Activated gamma-delta T cell treated with Interleukin-2 at 50 U/mL for 16 hours (primary cell): ENCODE data around the gene ATG9B.
"Not testable (repeated sequence)": the region's sequence is repeated elsewhere in the genome, so short reads cannot be mapped to it uniquely, and the experiment has no call there.

ENCODE experiments used
- DNase-seq: peaks from one replicate; pipeline ENCODE4 v3.0.0-alpha.2; 2020

The ATG9B gene

GRCh38 chr7:151015967-151016366 is 8.3 kb downstream of the ATG9B start:
- DNase-seq, result no peak

DNA sequence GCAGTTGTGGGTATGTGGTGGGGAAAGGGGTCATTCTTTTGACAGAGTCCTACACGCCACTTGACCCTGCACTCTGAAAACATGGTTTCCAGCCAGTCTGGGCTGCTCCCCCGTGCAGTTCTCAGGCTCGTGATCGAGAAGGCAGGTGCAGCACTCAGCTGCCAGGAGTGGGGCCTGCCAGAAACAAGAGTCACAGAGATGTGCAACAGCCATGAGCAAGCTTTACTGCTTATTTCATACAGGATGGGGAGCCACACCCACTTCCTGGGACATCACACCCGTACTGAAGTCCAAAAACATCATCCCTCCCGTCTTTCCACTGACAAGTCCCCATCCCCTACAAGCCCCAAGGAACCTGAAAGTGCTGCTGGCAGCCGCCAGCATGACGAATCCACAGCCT is 9.3 kb downstream of the ATG9B start:
- no peak for DNase-seq

DNA sequence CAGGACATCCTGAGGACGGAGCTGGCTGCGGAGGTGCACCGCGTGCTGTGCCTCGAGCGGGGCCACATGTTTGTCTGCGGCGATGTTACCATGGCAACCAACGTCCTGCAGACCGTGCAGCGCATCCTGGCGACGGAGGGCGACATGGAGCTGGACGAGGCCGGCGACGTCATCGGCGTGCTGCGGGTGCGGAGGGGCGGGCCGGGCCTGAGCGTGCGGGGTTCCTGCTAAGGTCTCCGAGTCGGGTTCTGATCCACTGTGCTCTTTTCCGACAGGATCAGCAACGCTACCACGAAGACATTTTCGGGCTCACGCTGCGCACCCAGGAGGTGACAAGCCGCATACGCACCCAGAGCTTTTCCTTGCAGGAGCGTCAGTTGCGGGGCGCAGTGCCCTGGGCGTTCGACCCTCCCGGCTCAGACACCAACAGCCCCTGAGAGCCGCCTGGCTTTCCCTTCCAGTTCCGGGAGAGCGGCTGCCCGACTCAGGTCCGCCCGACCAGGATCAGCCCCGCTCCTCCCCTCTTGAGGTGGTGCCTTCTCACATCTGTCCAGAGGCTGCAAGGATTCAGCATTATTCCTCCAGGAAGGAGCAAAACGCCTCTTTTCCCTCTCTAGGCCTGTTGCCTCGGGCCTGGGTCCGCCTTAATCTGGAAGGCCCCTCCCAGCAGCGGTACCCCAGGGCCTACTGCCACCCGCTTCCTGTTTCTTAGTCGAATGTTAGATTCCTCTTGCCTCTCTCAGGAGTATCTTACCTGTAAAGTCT is 10.4 kb downstream of the ATG9B start:
- DNase-seq, result peak; percentile 82

DNA sequence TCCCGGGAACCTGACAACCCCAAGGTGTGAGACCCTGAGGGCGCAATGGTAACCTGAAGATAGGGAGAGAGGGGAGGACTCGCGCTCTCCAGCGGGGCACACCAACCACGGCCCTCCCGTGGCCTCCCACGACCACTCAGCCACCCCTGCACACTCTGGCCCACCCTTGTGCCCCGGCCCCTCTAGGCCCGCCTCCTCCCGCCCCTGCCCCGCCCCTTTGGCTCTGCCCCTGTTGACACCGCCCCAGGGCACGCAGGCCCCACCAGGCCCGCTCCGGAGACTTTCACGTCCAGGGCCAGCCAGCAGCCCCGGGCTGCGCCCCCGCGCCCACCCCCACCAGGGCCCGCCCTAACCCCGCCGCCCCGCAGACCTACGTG is 10.9 kb downstream of the ATG9B start:
- DNase-seq, result no peak

DNA sequence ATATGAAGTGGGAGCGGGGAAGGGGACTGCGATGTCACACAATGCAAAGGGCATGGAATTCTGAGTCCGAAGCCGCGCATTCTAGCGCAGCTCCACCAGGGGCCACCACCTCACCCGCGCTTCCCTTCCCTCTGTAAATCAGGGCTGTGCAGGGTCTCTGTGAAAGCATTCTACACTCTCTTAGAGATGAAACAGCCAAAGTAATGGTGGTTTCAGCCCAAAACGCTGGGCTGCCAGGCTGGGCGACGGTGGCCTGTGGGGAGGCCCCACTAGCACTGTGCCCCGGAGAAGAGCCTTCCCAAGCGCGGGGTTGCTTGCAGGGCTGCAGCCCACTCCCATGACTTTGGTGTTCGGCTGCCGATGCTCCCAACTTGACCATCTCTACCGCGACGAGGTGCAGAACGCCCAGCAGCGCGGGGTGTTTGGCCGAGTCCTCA is 11.4 kb downstream of the ATG9B start:
- no peak for DNase-seq

GRCh38 chr7:151012031-151012692 is 12.1 kb downstream of the ATG9B start:
- DNase-seq, result no peak

DNA sequence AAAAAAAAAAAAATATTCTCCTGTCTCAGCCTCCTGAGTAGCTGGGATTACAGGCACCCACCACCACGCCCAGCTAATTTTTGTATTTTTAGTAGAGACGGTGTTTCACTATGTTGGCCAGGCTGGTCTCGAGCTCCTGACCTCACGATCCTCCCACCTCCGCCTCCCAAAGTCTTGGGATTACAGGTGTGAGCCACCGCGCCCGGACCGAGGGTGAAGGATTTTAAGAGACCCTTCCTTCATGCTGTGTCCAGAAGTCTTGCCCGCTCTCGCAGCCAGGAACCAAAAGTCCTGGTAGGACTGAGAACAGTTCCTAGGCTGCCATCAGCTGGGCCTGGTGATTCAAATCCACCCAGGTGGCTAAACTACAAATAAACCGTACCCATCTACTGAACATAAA is 12.7 kb downstream of the ATG9B start:
- not testable (repeated sequence) for DNase-seq

DNA sequence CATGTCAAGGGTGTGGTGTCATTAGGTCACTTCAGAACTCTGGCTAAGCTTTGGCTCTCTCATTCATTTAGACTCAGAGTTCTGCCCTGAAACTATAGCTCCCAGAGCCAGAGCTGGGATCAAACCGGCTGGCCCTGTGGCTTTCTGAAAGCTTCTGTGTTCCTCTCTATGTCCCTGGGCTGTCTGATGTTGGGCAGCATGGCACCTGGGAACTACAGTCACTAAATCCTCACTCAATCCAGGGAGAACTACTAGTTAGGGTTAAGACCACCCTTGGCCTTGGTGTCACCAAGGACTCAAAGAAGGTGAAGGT is 13.2 kb downstream of the ATG9B start:
- DNase-seq, result no peak

DNA sequence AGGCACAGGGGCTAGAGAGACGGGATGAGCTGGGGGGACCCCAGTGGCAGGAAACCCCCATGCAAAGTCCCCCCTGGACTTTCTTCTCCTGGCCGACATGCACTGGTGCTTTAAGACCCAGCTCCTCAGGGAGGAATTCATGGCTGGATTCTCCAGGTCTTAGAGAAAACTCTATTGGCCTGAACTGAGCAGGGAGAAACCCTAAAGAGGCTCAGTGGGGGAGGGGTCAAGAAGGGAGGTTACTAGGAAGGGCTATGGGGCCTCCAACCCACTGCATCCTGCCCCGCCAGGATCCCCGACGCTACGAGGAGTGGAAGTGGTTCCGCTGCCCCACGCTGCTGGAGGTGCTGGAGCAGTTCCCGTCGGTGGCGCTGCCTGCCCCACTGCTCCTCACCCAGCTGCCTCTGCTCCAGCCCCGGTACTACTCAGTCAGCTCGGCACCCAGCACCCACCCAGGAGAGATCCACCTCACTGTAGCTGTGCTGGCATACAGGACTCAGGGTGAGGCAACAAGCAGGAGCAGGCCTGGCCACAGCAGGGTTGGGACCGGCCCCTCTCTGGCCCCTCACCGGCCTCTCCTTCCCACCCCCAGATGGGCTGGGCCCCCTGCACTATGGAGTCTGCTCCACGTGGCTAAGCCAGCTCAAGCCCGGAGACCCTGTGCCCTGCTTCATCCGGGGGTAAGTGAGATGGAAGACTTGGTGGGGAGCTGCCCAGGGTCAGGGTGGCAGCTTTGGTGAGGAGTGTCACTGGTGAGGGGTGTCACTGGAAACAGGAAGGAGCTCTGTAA is 13.8 kb downstream of the ATG9B start:
- DNase-seq, result no peak

DNA sequence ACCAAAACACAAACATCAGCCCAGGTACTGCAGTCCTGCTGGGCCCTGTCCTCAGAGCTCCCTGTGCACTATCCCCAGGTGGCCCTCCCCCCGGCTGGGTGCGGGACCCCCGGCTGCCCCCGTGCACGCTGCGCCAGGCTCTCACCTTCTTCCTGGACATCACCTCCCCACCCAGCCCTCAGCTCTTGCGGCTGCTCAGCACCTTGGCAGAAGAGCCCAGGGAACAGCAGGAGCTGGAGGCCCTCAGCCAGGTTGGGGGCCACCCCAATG is 14.3 kb downstream of the ATG9B start:
- no peak for DNase-seq

DNA sequence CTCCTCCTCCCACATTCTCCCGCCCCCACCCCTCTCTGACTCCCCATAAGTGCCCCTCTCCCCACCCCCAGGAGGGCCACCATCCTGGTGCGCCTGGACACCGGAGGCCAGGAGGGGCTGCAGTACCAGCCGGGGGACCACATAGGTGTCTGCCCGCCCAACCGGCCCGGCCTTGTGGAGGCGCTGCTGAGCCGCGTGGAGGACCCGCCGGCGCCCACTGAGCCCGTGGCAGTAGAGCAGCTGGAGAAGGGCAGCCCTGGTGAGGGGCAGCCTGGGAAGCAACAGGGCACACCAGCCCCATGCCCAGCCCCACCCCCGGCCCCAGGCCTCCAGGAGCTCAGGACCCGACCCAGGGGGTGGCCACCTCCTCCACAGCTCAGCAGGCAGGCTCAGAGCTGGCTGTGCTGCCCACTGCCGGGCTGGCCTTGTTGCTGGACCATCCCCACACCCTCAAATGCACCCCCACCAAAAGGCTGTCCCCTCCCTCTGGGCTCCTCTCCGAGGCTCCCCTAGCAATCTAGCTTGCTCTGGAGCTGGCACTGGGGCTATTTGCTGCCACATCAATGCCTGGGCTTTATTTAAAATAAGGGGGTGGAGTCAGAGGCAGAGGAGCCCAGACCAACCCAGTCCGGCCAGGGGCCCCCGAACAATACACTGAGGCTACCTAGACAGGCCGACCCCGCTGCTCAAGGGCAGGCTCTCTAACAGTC is 14.8 kb downstream of the ATG9B start:
- no peak for DNase-seq

DNA sequence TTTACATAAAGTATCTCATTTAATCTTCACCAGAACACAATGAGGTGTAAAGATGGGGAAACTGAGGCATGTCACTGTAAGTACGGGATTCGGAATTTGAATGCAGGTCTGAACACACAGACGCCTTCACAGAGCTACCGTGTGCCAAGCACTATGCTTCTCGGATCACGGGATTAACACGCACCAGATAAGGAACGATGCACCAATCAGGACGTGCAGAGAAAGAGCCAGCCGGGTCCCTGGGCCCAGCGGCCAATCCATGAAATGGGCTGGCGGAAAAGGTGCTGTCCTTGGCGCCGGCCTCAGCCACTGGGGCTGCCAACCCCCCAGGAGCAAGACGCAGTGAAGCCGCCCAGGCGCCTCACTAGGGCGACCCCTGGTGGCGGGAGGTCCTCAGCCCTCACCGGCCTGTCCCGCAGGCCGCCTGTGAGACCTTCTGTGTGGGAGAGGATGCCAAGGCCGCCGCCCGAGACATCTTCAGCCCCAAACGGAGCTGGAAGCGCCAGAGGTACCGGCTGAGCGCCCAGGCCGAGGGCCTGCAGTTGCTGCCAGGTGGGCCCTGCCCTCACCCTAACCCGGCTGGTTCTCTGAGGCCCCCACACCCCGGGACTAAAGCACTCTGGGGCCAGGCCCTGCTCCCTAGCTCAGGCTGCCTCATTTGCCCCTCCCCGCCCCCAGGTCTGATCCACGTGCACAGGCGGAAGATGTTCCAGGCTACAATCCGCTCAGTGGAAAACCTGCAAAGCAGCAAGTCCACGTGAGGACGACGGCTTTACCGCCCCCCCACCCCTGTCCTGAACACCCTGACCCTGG is 15.6 kb downstream of the ATG9B start:
- DNase-seq, result peak; percentile 74

- DNase-seq, result no peak
Measured at GRCh38 chr7:151008143-151008510, 16.2 kb downstream of the ATG9B start.

GRCh38 chr7:151007469-151007898 is 16.8 kb downstream of the ATG9B start:
- DNase-seq, result no peak

DNA sequence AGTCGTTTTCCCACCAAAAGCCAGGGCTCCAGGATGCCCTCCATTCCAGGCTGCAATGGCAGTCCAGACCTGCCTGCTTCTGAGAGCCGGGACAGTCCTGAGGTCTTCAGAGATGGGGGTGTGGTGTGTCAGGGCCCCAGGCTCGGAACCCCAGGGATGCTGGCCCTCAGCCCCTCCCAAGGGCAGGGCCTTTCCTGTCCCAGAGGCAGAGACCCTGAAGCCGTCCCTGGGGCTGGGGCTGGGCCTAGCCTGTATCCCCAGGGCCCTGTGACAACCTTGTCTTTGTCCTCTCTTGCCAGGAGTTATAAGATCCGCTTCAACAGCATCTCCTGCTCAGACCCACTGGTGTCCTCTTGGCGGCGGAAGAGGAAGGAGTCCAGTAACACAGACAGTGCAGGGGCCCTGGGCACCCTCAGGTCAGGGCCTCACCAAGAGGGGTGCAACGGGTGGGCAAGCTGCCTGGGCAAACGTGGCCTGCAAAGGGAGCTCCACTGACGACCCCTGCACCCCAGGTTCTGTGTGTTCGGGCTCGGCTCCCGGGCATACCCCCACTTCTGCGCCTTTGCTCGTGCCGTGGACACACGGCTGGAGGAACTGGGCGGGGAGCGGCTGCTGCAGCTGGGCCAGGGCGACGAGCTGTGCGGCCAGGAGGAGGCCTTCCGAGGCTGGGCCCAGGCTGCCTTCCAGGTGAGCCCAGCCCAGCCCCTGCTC is 17.5 kb downstream of the ATG9B start:
- DNase-seq, result no peak

DNA sequence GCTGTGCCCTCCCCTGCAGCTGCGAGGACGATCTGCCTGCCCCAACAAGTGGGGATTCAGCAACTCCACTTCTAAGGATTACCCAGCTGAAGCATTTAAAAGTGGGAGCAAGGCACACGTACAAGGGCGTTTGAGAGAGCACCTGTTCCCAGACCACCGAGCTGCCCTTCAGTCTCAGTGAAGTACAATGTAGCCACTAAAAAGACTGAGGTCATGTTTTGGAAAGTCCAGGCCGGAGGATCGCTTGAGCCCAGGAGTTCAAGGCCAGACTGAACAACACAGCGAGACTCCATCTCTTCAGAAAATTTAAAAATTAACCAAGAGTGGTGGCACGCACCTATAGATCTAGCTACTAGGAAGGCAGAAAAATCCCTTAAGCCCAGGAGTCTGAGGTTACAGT is 18.7 kb downstream of the ATG9B start:
- no peak for DNase-seq

DNA sequence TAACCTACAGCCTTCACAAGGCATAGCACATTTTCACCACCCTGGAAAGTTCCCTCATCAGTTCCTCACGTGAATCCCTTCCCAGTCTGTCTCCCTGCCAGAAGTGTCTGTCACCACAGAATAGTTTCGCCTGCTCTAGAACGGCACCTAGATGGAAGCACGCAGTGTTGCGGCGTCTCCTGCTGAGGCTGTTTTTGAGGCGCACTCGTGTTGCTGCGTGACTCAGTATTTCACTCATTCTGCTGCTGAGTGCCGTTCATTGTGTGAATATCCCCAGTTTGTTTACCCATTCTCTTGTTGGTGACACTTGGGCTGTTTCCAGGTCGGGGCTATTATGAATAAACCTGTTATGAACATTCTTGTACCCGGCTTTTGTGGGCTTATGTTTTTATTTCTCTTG is 20.7 kb downstream of the ATG9B start:
- no peak for DNase-seq

- no peak for DNase-seq
Measured at GRCh38 chr7:151001546-151001945, 22.7 kb downstream of the ATG9B start.

DNA sequence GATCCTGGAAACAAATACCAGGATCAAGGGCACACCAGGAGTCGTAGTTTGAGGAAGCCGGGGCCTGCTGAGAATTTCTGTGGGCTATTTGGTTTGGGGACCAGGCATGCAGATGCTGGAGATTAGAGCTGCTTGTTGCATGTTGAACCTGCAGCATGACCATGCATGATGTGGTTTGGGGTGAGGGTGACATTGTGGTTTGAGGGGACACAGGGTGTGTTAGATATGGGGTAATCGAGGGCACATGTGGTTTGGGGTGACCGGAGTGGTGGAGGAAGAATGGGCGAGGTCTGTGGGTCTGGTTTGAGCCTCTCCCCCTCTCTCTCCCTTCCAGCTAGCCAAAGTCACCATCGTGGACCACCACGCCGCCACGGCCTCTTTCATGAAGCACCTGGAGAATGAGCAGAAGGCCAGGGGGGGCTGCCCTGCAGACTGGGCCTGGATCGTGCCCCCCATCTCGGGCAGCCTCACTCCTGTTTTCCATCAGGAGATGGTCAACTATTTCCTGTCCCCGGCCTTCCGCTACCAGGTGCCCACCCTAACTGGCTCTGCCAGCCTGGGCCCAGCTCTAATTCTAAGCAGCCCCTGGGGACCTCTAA is 23.3 kb downstream of the ATG9B start:
- DNase-seq, result no peak

DNA sequence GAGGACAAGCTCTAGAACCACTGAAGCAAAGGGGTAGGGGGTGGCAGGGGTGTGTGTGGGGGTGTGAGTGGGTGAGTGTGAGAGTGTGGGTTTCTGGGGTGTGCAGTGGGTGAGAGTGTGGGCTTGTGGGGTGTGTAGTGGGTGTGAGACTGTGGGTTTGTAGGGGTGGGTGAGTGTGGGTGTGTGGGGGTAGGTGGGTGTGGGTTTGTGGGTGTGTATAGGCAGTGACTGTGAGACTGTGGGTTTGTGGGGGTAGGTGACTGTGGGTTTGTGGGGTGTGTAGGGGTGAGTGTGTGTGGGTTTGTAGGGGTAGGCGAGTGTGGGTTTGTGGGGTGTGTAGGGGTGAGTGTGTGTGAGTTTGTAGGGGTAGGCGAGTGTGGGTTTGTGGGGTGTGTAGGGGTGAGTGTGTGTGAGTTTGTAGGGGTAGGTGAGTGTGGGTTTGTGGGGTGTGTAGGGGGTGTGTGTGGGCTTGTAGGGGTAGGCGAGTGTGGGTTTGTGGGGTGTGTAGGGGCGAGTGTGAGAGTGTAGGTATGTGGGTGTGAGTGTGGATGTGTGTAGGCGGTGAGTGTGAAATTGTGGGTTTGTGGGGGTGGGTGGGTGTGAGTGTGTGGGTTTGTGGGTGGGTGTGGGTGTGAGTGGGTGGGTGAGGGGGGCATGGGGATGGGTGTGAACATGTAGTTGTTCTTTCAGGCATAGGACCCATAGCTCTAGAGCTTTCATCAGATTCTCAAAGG is 24.6 kb downstream of the ATG9B start:
- no peak for DNase-seq

- no peak for DNase-seq
Measured at GRCh38 chr7:150999001-150999400, 25.3 kb downstream of the ATG9B start.
